Hindlimb muscle (tissue), 1 donor: ENCODE measurements around the gene IARS2. TPM values are rescaled to one million over a fixed set of nuclear protein-coding genes. Genes with fewer than 3 reads are reported as not detected.
A peak's percentile ranks its signal among the peaks of the same experiment; 100 is the strongest.
"Not testable (repeated sequence)": the region's sequence is repeated elsewhere in the genome, so short reads cannot be mapped to it uniquely, and the experiment has no call there.

ENCODE experiments used
- DNase-seq: peaks from one replicate; pipeline ENCODE4 v3.0.0-alpha.2; 2013
- polyA plus RNA-seq: library from polyadenylated mRNA; unstranded; fragments of 120-200 nt; gene quantifications from one replicate; pipeline ENCODE4 v1.2.1, GENCODE V29; 2013; ENCODE audit not compliant: insufficient read length

Gene IARS2
- 47.4 TPM for polyA plus RNA-seq

GRCh38 chr1:220094016-220094911 is at the start of gene IARS2:
IARS2 (plus strand) TSS chr1:220094132; CDS start chr1:220094217, 85 bp downstream.
- peak; percentile 87 for DNase-seq

DNA sequence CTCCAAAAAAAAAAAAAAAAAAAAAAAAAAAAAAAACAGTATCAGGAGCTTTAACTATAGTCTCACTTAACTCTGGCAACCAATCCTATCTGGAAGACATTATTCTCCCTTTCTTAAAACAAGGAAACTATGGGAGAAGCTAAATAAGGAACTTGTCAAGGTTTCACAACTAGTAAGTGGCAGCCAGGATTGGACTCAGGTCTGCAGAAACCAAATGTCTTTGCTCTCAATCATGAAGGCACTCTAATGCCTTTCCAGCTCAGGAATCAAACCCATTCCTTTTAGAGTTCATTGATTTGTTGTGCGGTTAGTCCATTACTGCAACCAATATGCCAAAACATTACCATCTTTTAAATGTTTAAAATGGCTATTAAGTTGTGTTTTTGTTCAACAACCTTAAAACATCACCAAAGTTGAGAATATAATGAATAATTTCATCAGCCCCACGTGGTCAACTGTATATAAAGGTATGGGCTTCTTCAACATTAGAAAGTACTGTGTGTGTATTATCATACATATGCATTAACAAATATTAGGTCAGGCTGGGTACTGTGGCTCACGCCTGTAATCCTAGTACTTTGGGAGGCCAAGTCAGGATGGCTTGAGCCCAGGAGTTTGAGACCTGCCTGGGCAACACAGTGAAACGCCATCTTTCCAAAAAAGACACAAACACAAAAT is 49.1 kb upstream of the IARS2 start:
- no peak for DNase-seq

GRCh38 chr1:220045356-220046051 is 48.4 kb upstream of the IARS2 start:
- no peak for DNase-seq

GRCh38 chr1:220046052-220046930 is 47.6 kb upstream of the IARS2 start, which contains the start of gene EPRS1:
EPRS1 (minus strand) TSS chr1:220046505; CDS start chr1:220046388, 117 bp downstream.
- peak; percentile 98 for DNase-seq

GRCh38 chr1:220056374-220056773 is 37.6 kb upstream of the IARS2 start:
- no peak for DNase-seq

- DNase-seq: no peak
Observed at GRCh38 chr1:220060876-220061275, 33.1 kb upstream of the IARS2 start.

DNA sequence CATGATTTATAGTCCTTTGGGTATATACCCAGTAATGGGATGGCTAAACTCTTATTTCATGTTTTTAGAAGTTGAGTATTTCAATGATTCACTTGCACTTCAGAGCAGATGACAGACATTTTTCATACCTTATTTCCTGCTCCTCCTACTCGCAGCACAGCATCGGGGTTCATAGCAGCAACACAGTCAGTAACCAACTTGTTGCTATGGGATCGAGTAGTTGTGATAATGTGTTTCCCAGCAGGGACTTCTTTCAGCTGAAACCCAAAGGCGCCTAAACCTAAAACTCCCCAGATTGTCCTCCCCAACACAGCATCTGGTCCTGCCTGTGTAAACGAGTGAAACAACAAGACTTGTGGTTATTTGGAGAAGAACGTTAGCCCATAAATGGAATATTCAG is 31.3 kb upstream of the IARS2 start:
- DNase-seq: no peak

DNA sequence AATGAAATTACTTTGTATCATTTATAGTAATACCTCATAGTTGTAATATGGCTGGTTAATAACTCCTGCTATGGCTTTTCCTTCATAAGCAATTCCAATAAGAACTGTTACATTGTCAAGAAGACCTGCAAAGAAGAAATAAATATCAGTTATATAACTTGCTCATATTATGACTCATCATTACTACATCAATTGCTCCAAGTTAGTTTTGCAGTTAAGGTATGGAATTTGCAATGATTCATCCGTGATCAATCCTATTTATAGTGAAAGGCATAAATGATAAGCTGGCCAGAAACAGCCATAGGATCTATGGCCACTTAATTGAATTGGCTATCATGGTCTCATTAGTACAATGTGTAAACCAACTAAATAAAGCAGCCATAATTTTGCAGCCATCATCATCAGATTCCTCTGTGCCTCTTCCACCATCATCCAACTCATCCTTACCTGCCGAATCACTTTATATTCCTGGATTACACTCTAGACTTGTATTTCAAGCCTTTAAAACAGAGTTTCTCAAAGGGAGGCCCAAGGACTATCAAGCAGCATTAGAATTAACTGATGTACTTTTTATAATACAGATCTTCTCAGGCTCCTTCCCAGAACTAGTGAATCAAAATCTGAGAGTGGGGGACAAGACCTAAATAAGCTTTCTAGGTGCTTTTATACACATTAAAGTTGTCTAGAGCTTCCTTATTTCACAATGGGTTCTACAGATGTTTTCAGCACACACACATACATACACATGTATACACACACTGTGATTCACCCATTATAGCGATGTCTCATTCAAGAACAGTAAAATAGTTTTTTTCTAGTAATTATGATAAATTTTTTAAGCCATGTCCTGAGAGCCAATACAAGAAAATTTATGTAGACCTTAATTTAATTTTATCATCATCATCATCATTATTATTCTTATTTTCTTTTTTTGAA is 26.4 kb upstream of the IARS2 start:
- DNase-seq: no peak

- no peak for DNase-seq
Observed at GRCh38 chr1:220076861-220077762, 16.8 kb upstream of the IARS2 start.

GRCh38 chr1:220077887-220078286 is 16.0 kb upstream of the IARS2 start:
- DNase-seq: no peak

- DNase-seq: no peak
Observed at GRCh38 chr1:220084460-220084859, 9.5 kb upstream of the IARS2 start.

GRCh38 chr1:220086261-220086686 is 7.7 kb upstream of the IARS2 start:
- DNase-seq: not testable (repeated sequence)

DNA sequence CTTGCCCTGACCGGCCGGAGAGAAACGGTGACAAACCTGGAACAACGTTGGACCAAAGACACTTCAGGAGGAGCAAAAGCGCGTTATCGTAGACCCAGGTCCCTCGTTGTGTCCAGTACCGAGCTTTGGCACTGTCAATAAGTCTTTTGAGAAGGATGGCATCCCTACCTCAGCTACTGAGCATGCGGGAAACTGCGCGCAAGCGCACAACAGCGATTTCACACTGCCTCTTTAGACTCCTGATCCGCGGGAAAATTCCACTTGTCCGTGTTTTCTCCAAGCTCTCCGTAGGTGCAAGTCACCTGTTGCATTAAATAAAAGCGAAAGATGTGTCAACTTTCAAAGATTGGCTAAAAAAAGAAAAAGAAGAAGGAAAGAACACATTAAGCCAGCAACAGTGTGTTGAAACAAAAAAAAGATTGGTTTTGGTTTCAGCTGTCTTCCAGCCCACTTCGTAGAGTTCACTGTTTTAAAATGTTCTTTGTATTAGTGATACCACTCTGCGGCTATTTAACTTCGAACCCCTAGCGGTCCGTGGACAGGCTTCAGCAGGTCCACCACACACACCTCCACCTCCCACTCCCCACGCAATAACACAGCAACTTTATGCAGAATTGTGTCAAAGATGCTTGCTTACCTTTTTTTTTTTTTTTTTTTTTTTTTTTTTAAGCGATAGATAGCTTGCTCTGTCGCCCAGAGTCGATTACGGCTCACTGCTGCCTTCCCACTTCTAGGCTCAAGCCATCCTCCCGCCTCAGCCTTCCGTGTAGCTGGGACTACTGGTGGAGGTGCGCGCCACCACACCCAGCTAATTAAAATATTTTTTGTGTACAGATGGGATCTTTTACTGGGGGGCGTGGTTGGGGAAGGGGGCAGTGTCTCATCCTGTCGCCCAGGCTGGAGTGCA is 4.0 kb upstream of the IARS2 start, which contains the start of gene BPNT1:
TSS of gene BPNT1 (minus strand) at position 139 of the 907 bp plus-strand sequence. CDS start 9,942 bp downstream, outside the sequence.
- DNase-seq: peak; percentile 95

DNA sequence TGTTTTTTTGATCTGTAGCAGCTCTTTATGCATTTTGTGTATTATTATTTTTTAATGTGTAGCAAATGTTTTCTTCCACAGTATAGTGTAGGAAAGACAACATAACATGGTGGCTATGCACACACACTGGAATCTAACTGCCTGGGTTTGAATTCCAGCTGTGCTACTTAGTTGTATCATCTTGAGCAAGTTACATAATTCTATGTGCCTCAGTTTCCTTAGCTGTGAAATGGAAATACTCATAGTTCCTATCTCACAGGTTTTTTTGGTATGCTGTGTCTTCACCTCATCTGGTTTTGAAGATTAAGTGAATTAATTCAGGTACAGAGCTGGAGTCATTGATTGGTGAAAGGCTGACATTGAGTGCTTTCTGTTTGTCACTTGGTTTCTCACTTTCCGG is 1.2 kb upstream of the IARS2 start:
- no peak for DNase-seq

- DNase-seq: no peak
Observed at GRCh38 chr1:220093361-220094015, 444 bp upstream of the IARS2 start.

- no peak for DNase-seq
Observed at GRCh38 chr1:220099826-220100225, 5.9 kb downstream of the IARS2 start.

- DNase-seq: not testable (repeated sequence)
Observed at GRCh38 chr1:220110473-220110872, 16.5 kb downstream of the IARS2 start.

GRCh38 chr1:220112600-220112999 is 18.7 kb downstream of the IARS2 start:
- not testable (repeated sequence) for DNase-seq
